Testis (tissue), 3 donors: Measurements from ENCODE around the gene SLIT3. TPM values are rescaled to one million over a fixed set of nuclear protein-coding genes. Genes with fewer than 3 reads are reported as not detected.

ENCODE experiments used
- DNase-seq: peaks from one replicate; pipeline ENCODE4 v3.0.0-alpha.2; 2019
- H3K27ac ChIP-seq, 2 donors: fragments of 200-600 bp; sonication (generic); one replicate each; pipeline ENCODE4 v1.5.1; 2019
- H3K27me3 ChIP-seq: fragments of 200-600 bp; sonication (generic); one replicate; pipeline ENCODE4 v1.5.1; 2019
- H3K36me3 ChIP-seq: fragments of 200-600 bp; sonication (generic); one replicate; pipeline ENCODE4 v1.5.1; 2017; ENCODE audit warnings: low read depth; ENCODE audit errors: missing control alignments
- H3K4me1 ChIP-seq: fragments of 200-600 bp; sonication (generic); one replicate; pipeline ENCODE4 v1.5.1; 2019
- H3K4me3 ChIP-seq, 2 donors: fragments of 200-600 bp; sonication (generic); one replicate each; pipeline ENCODE4 v1.5.1; 2017 to 2019
- H3K9me3 ChIP-seq: fragments of 200-600 bp; sonication (generic); one replicate; pipeline ENCODE4 v1.5.1; 2017
- POLR2A ChIP-seq: fragments of 450-650 bp; IDR thresholded peaks from one replicate; pipeline ENCODE4 v1.6.1; 2017; ENCODE audit warnings: antibody characterized with exemption, mild to moderate bottlenecking, moderate library complexity
- WGBS, 2 donors: methylation state at CpG; one replicate each; pipeline ENCODE4 v1.1.5; 2018; 5-methylcytosine and 5-hydroxymethylcytosine counted together
- intact Hi-C: fragments of 100-400 bp; cut with DNase I; formaldehyde crosslinking; loops from one replicate; pipeline ENCODE4 v1.15.1; 2023; ENCODE audit warnings: low total_unique reads
- polyA plus RNA-seq: library from polyadenylated mRNA; stranded (reverse); fragments of 350-450 nt; fragmentation: Illumina TruSeq; extraction: RNeasy Lipid Tissue Mini Kit (QIAGEN cat#74804); gene quantifications from one replicate; pipeline ENCODE4 v1.2.3, GENCODE V29; 2014; ENCODE audit warnings: low read depth, low replicate concordance; ENCODE audit not compliant: insufficient read depth
- total RNA-seq, 2 donors: library from RNA; depleted of rRNA; stranded (reverse); fragments of >200 nt; gene quantifications; one replicate each; pipeline ENCODE4 v1.2.3, GENCODE V29; 2016
- TF ChIP-seq, protein P1 (sequence below), 3 experiments: fragments of 450-650 bp in 2 of 3; fragments of 200-600 bp in 1 of 3; sonication (generic) in 1 of 3; IDR thresholded peaks; one replicate each; pipeline ENCODE4 v1.5.1; 2016 to 2019; ENCODE audit warnings: antibody characterized with exemption in 3 of 3, mild to moderate bottlenecking in 2 of 3, moderate library complexity in 1 of 3

The SLIT3 gene
- total and polyA plus RNA-seq, 3 donors from 2014 or later: 4.8 to 23.2 (median 7.8) TPM

DNA sequence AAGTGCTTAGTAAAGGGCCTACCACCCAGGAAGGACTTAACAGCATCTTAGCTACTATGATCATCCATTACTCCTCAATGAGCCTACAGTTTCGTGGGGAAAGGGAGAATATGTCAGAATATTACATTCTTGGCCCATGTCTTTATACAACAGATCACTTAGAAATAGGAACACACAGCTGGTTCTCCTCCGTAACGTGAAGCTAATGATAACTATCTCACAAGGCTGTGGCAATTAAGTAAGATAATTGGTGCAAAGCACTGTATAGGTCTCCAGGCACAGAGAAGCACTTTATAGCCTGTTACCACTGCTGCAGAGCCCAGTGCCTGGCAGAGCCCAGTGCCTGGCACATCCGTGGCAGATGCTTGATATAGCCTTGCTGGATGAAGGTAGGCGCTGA, 347.6 kb downstream of the SLIT3 start:
- TF ChIP-seq, protein P1, sequence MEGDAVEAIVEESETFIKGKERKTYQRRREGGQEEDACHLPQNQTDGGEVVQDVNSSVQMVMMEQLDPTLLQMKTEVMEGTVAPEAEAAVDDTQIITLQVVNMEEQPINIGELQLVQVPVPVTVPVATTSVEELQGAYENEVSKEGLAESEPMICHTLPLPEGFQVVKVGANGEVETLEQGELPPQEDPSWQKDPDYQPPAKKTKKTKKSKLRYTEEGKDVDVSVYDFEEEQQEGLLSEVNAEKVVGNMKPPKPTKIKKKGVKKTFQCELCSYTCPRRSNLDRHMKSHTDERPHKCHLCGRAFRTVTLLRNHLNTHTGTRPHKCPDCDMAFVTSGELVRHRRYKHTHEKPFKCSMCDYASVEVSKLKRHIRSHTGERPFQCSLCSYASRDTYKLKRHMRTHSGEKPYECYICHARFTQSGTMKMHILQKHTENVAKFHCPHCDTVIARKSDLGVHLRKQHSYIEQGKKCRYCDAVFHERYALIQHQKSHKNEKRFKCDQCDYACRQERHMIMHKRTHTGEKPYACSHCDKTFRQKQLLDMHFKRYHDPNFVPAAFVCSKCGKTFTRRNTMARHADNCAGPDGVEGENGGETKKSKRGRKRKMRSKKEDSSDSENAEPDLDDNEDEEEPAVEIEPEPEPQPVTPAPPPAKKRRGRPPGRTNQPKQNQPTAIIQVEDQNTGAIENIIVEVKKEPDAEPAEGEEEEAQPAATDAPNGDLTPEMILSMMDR (IDR thresholded peaks at IDR 0.05): no peak
- no peak for TF ChIP-seq POLR2A
- no peaks in the 10 kb centered on the region for H3K4me1 ChIP-seq
- no peak for DNase-seq
- intact Hi-C loops: no loop called here
- H3K36me3 ChIP-seq: no peaks in the 10 kb centered on the region
- H3K27ac ChIP-seq: no peak overlapping the region
- no peaks in the 10 kb centered on the region for H3K9me3 ChIP-seq
- H3K27me3 ChIP-seq: no peaks in the 10 kb centered on the region
- 72 to 75% methylated on average over 5 of the region's 5 CpGs for WGBS, 2 donors
- no peak overlapping the region for H3K4me3 ChIP-seq

DNA sequence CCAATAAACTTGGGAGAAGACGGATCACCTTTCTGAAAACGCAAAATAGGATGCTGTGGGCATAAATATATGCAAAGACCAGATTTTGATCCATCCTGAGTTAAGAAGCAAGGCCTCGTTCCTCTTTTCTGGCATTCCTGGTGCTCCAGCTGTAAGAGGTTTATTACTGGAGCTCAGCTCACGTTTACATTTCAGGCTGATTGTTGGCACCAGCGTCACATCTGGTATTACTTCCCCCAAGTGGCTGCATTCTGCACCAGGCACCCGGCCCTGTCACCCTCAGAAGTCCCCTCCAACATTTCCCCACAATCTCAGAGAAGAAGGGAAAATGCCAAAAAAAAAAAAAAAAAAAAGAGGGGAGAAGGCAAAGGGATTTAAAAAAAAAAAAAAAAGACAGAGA, 348.7 kb downstream of the SLIT3 start:
- WGBS, 2 donors: 88 to 90% methylated on average over 6 of the region's 6 CpGs
- TF ChIP-seq, protein P1 (IDR thresholded peaks at IDR 0.05): no peak
- TF ChIP-seq POLR2A: no peak
- no peaks in the 10 kb centered on the region for H3K36me3 ChIP-seq
- intact Hi-C loops: no loop called here
- no peak overlapping the region for H3K4me3 ChIP-seq
- H3K27me3 ChIP-seq: no peaks in the 10 kb centered on the region
- no peaks in the 10 kb centered on the region for H3K9me3 ChIP-seq
- DNase-seq: no peak
- no peaks in the 10 kb centered on the region for H3K4me1 ChIP-seq
- H3K27ac ChIP-seq: no peak overlapping the region

DNA sequence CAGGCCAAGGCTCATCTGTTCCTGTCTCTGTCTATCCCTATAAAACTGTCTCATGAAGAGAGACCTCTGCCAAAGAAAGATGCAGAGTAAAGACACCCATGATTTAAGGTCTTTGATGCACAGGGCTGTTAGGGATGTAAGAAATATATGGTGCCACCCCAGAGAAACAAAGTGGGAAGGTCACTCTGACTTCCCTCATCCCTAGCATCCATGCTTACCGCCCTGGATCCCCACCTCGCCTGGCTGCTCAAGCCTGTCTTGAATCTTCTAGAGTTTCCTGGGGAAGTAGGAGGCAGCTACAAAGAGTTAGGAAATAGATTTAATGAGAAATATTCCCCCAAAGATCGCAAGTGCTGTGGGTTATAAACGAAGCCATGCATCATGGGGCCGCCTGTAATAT, 349.2 kb downstream of the SLIT3 start:
- Histone ChIP-seq H3K4me3 (no peak overlapping the region), H3K27me3 (no peaks in the 10 kb centered on the region), H3K36me3 (no peaks in the 10 kb centered on the region), H3K9me3 (no peaks in the 10 kb centered on the region), H3K27ac (no peak overlapping the region), H3K4me1 (no peaks in the 10 kb centered on the region)
- TF ChIP-seq, protein P1 (IDR thresholded peaks at IDR 0.05): no peak
- TF ChIP-seq POLR2A: no peak
- WGBS, 2 donors: 91 to 94% methylated on average over 5 of the region's 5 CpGs
- intact Hi-C loops: no loop called here
- no peak for DNase-seq

DNA sequence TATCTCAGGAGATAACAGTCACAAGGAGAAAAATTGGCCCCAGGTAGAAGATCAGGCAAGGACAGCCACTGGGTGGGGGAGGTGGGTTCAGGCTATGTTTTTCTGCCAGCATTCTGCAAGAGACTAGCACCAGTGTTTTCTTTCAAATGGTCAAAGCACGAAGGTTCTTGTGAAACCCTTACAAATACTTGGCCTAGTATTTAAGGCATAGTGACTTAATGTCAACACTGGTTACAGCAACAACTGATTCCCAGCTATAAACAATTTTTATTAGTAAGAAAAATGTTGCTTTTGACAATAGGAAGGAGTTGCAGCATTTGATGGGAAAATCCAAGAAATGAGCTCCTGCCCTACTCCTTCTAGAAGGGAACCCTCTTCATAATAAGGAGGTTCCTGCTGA, 349.6 kb downstream of the SLIT3 start:
- no peaks in the 10 kb centered on the region for H3K27me3 ChIP-seq
- H3K4me1 ChIP-seq: no peaks in the 10 kb centered on the region
- intact Hi-C loops: no loop called here
- H3K9me3 ChIP-seq: no peaks in the 10 kb centered on the region
- no peak overlapping the region for H3K4me3 ChIP-seq
- WGBS, 2 donors: 88 to 95% methylated on average over 1 of the region's 1 CpG
- H3K27ac ChIP-seq: no peak overlapping the region
- no peaks in the 10 kb centered on the region for H3K36me3 ChIP-seq
- no peak for TF ChIP-seq POLR2A
- TF ChIP-seq, protein P1 (IDR thresholded peaks at IDR 0.05): no peak
- no peak for DNase-seq

DNA sequence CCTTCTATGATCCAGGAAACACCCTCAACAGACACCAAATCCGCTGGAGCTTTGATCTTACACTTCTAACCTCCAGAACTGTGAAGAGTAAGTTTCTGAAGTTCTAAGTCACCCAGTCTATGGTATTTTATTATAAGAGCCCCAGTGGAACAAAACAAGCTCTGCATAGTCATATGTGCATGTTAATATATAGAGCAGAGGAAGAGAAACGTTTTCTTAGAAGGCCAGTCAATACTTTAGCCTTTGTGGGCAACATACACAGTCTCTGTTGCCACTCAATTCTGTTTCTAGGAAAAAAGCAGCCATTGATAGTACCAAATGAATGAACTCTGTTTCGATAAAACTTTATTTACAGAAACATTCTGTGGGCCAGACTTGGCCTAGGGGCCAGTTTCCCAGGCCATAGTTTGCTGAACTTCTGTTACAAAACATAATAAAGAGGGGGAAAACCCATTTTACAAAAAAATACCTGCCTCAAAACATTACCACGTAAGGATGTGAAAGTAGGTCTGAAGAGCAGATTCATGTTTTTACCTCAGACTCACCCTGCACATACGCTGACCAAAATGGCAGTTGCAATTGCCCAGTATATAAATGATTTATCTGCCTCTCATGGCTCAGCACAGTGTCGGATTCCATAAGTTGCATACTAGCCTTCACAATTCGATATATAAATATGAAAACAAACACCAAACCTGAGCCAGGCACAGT, 350.5 kb downstream of the SLIT3 start:
- intact Hi-C loops: no loop called here
- Histone ChIP-seq H3K4me1 (no peaks in the 10 kb centered on the region), H3K4me3 (no peak overlapping the region), H3K27me3 (no peaks in the 10 kb centered on the region), H3K27ac (no peak overlapping the region), H3K36me3 (no peaks in the 10 kb centered on the region), H3K9me3 (no peaks in the 10 kb centered on the region)
- no peak for TF ChIP-seq POLR2A
- TF ChIP-seq, protein P1 (IDR thresholded peaks at IDR 0.05): no peak
- DNase-seq: no peak
- 91 to 93% methylated on average over 7 of the region's 7 CpGs for WGBS, 2 donors
